ENCODE data around the gene PEX11A. TPM values are rescaled to one million over a fixed set of nuclear protein-coding genes. Genes with fewer than 3 reads are reported as not detected.

Gene PEX11A
- polyA plus RNA-seq, 1 experiment: 7.5 TPM

DNA sequence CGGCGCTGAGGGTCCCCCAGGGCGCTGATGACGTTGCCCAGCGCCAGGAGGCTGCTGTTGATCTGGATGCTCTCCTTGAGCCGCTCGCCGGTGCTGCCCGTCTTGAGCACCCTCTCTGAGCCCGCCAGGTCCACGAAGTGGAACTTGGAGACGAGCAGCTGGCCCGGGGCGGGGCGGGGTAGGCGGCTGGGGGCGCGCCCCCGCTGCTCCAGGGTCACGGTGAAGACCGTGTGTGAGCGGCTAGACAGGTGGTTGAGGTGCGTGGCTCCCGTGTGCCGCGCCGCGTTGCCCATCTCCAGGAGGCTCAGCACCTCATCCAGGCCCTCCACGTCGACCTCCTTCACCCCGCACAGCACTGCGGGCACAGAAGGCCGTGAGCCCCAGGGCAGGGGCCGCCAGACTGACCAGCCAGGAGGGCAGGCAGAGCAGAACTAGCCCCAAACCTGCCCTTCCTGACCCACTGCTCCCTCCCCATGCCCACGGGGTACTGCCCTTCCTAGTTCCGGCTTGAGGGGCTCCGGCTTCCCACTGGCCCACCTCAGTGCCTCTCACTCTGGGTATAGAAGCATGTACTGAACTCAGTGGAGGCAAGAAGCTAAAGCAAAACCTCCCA lies 41.4 kb downstream of the PEX11A start:
- H3K9me3 ChIP-seq (ENCODE audit: control insufficient read depth, insufficient read depth, low read length): peaks cover 5% of the 10 kb centered on the region; the same call in 1 of the 2 replicates
- ChIA-PET CTCF (interaction anchor here (0.7 to 0.9 kb wide), 2 partner anchors 239 to 1001 kb away, joined by 3 read pairs; no protein-coding TSS in a partner anchor), POLR2A (no interaction called here)
- H3K27me3 ChIP-seq (ENCODE audit: control insufficient read depth, insufficient read depth, low read length): no peaks in the 10 kb centered on the region
- H3K27ac ChIP-seq (ENCODE audit: low read depth, low read length): no peak overlapping the region
- TF ChIP-seq, protein P1, sequence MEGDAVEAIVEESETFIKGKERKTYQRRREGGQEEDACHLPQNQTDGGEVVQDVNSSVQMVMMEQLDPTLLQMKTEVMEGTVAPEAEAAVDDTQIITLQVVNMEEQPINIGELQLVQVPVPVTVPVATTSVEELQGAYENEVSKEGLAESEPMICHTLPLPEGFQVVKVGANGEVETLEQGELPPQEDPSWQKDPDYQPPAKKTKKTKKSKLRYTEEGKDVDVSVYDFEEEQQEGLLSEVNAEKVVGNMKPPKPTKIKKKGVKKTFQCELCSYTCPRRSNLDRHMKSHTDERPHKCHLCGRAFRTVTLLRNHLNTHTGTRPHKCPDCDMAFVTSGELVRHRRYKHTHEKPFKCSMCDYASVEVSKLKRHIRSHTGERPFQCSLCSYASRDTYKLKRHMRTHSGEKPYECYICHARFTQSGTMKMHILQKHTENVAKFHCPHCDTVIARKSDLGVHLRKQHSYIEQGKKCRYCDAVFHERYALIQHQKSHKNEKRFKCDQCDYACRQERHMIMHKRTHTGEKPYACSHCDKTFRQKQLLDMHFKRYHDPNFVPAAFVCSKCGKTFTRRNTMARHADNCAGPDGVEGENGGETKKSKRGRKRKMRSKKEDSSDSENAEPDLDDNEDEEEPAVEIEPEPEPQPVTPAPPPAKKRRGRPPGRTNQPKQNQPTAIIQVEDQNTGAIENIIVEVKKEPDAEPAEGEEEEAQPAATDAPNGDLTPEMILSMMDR (IDR thresholded peaks at IDR 0.05; ENCODE audit: low read depth, low read length): no peak
- no peak overlapping the region for H3K4me3 ChIP-seq (ENCODE audit: low read depth, low read length)
- no peak for DNase-seq (ENCODE audit: low read depth, low spot score)

DNA sequence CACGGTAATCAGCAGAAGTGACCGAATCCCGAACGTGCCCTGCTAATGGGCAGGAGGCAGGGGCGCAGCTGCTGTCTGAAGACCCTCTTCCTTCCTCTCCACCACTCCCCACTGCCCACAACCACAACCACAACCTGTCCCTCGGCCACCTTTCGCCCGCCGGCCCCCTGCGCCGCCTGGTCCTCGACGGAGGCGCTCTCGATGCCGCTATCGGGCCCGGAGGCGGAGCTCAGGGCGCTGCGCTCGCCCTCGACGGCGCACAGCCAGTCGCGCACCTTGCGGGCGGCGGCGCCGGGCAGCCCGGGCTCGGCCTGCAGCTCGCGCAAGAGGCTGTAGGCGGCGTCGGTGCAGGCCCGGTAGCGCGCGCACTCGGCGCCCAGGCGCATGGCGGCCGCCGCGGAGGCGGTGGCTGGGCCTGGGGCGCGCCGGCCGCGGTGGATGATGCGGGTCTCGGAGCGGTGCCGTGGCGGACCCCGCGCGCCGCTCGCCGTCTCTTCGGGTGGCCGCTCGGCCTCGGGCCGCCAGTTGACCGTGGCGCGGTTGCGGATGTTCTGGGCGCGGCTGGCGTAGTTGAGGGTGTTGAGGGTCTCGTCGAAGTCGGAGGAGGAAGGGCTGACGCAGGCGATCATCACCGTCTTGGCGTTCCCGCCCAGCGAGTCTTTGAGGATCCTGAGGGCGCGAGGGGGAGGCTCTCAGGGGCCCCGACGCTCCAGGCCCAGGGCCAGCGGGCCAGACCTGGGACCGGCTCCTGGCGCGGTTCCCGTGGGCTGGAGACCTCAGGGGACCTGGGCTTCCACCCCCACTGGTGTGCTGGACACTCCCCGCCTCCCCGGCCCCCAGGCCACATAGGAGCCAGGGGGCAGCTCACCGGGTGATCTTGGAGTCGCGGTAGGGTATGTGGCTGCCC lies 42.2 kb downstream of the PEX11A start:
- POLR2A ChIA-PET: no interaction called here
- no peak overlapping the region for H3K4me3 ChIP-seq (ENCODE audit: low read depth, low read length)
- H3K27me3 ChIP-seq (ENCODE audit: control insufficient read depth, insufficient read depth, low read length): no peaks in the 10 kb centered on the region
- CTCF ChIA-PET: interaction anchor here (0.7 to 3.6 kb wide), 5 partner anchors 9 to 1002 kb away, joined by 3 to 29 read pairs (median 6); no protein-coding TSS in a partner anchor
- TF ChIP-seq, protein P1 (IDR thresholded peaks at IDR 0.05; ENCODE audit: low read depth, low read length): no peak
- no peak overlapping the region for H3K27ac ChIP-seq (ENCODE audit: low read depth, low read length)
- peaks cover 5% of the 10 kb centered on the region; the same call in 1 of the 2 replicates for H3K9me3 ChIP-seq (ENCODE audit: control insufficient read depth, insufficient read depth, low read length)
- no peak for DNase-seq (ENCODE audit: low read depth, low spot score)

DNA sequence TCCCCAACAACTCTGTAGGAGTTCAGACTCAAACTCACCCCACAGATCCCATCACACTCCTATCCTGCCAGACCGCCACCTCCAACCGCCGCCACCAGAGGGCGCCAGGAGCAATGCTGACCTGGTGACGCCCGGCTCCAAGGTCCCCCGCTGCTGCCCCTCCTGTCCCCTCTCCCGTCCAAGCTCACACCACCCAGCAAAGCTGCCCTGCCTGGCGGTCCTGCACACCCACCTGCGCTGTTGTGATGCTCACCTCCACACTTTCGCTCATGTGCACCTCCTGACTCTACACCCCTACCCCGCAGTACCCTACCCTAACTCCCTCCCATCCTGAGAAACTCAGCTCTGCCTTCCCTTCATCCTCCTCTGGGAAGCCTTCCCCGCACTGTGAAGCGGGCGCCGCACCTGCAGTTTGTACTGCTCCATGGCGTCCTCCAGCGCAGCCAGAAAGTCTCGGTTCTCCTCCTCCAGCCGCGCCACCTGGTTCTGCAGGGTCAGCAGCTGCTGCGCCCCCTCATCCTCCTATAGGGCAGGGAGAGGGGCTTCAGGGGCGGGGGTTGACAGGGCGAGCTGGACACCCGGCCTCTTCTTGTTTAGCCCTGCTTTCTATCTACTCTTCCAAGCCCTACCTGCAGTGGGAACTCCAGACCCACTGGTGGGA lies 43.2 kb downstream of the PEX11A start:
- DNase-seq (ENCODE audit: low read depth, low spot score): no peak

GRCh38 chr15:89646416-89647141 lies 44.0 kb downstream of the PEX11A start:
- no peaks in the 10 kb centered on the region for H3K27me3 ChIP-seq (ENCODE audit: control insufficient read depth, insufficient read depth, low read length)
- H3K9me3 ChIP-seq (ENCODE audit: control insufficient read depth, insufficient read depth, low read length): peaks cover 5% of the 10 kb centered on the region; the same call in 1 of the 2 replicates
- ChIA-PET POLR2A (no interaction called here), CTCF (interaction anchor here (0.9 to 3.6 kb wide), 11 partner anchors 11 to 242 kb away, joined by 3 to 29 read pairs (median 4); no protein-coding TSS in a partner anchor)
- no peak overlapping the region for H3K4me3 ChIP-seq (ENCODE audit: low read depth, low read length)
- no peak overlapping the region for H3K27ac ChIP-seq (ENCODE audit: low read depth, low read length)
- TF ChIP-seq, protein P1 (IDR thresholded peaks at IDR 0.05; ENCODE audit: low read depth, low read length): no peak
- no peak for DNase-seq (ENCODE audit: low read depth, low spot score)

More for the DNA sequence above, 43.2 kb downstream of the PEX11A start:
- H3K27me3 ChIP-seq (ENCODE audit: control insufficient read depth, insufficient read depth, low read length): no peaks in the 10 kb centered on the region
- ChIA-PET CTCF (interaction anchor here (0.8 to 3.6 kb wide), 12 partner anchors 10 to 241 kb away, joined by 3 to 29 read pairs (median 4); no protein-coding TSS in a partner anchor), POLR2A (no interaction called here)
- no peak overlapping the region for H3K4me3 ChIP-seq (ENCODE audit: low read depth, low read length)
- peaks cover 5% of the 10 kb centered on the region; the same call in 1 of the 2 replicates for H3K9me3 ChIP-seq (ENCODE audit: control insufficient read depth, insufficient read depth, low read length)
- TF ChIP-seq, protein P1 (IDR thresholded peaks at IDR 0.05; ENCODE audit: low read depth, low read length): peak; percentile 82
- no peak overlapping the region for H3K27ac ChIP-seq (ENCODE audit: low read depth, low read length)
